D721Med (cell line): ENCODE results near the gene PID1.

Experiments used
- DNase-seq: peaks from one replicate; pipeline ENCODE4 v3.0.0; 2011; ENCODE audit warnings: low spot score; ENCODE audit not compliant: insufficient read length
- FAIRE-seq: peaks from 2 replicates; lab custom pipeline; 2011; peaks lifted over from hg19 to GRCh38; lab: Jason Lieb, UNC
- TF ChIP-seq, protein P1 (sequence below): IDR thresholded peaks from 2 replicates; pipeline ENCODE4 v1.5.1; 2012; ENCODE audit warnings: mild to moderate bottlenecking, control low read depth; ENCODE audit not compliant: insufficient read depth; ENCODE audit errors: missing control alignments

Gene PID1

GRCh38 chr2:229163893-229164292 lies 107.2 kb downstream of the PID1 start:
- no peak for FAIRE-seq
- TF ChIP-seq, protein P1, sequence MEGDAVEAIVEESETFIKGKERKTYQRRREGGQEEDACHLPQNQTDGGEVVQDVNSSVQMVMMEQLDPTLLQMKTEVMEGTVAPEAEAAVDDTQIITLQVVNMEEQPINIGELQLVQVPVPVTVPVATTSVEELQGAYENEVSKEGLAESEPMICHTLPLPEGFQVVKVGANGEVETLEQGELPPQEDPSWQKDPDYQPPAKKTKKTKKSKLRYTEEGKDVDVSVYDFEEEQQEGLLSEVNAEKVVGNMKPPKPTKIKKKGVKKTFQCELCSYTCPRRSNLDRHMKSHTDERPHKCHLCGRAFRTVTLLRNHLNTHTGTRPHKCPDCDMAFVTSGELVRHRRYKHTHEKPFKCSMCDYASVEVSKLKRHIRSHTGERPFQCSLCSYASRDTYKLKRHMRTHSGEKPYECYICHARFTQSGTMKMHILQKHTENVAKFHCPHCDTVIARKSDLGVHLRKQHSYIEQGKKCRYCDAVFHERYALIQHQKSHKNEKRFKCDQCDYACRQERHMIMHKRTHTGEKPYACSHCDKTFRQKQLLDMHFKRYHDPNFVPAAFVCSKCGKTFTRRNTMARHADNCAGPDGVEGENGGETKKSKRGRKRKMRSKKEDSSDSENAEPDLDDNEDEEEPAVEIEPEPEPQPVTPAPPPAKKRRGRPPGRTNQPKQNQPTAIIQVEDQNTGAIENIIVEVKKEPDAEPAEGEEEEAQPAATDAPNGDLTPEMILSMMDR: no peak
- no peak for DNase-seq

DNA sequence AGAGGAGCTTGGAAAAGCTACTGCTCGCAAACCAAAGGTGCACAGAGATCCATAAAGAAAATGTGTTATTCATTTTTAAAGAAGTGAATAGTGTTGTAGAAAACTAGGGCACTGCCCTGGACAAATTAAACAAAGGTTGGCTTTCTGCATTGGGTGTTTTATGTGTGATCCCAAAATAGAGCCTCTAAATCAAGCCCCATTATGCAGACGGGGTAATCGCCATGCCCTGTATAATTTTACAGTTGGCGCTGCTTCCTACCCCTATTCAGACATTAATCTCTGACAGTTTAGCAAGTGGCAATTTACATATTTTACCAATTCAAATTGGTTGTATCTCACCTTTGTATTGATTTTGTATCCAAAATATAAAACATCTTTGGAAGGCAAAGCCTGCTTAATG lies 109.1 kb downstream of the PID1 start:
- TF ChIP-seq, protein P1: no peak
- FAIRE-seq (no peak), DNase-seq (no peak)

GRCh38 chr2:229160984-229161383 lies 110.1 kb downstream of the PID1 start:
- TF ChIP-seq, protein P1: no peak
- no peak for DNase-seq
- no peak for FAIRE-seq

- DNase-seq (no peak), FAIRE-seq (no peak)
- TF ChIP-seq, protein P1: no peak
Measured at GRCh38 chr2:229160180-229160579, 110.9 kb downstream of the PID1 start.

DNA sequence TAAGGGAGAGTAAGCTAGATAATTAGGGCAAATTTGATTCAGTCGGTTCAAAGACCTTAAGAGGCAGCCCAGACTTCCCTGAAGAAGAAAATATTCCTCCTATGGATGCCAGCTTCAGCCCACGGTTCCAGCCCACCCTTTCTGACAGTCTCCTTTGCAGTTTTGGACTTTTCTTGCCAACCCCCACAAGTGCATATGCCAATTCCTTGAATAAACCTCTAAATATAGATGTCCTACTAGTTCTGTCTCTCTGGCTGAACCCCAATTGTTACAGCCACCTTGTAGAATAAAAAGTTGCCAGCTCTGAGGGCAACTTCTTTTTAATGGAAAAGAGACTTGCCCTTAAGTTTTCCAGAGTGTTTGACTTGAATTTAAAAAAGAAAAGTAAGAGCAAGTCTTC lies 111.7 kb downstream of the PID1 start:
- DNase-seq: no peak
- FAIRE-seq: no peak
- TF ChIP-seq, protein P1: no peak

DNA sequence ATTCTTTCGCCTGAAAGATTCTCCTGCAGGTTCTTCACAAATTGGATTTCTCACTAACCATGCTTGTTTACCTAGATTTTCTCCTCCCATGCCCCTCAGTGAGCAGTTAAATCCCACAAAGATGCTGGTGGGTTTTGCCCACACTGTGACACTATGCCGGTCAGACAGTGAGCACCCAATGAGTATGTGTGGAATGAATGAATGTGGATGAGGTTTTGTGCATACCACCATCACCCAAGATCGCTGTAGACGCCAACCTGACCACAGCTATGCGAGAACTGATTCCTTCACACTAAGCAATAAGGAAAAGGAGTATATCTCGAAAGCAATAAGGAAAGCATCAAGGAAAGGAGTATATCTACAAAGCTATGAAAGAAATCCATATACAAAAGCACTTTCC lies 116.7 kb downstream of the PID1 start:
- no peak for DNase-seq
- no peak for FAIRE-seq

DNA sequence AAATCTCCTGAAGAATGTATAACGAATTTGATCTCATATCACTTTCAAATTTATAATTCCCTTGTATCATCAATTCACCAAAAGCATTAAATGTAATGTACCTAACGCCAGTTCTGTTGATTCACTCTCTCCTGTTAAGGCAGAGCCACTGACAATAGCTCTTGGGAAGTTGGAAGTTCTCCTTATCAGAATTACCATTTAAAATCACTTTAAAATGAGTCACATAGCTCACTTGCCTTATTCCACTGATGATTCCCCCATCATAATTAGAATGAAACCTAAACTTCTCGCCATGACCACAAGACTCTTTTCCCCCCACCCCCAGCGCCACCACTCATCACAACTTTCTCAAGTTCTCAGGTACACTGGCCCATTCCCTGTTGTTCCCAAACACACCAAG lies 117.1 kb downstream of the PID1 start:
- TF ChIP-seq, protein P1: no peak
- FAIRE-seq: no peak
- DNase-seq: no peak

More for the DNA sequence above, 116.7 kb downstream of the PID1 start:
- TF ChIP-seq, protein P1: no peak
